Esophagus (tissue), 2 donors: ENCODE results near the gene LSMEM2. TPM values are rescaled to one million over a fixed set of nuclear protein-coding genes. Genes with fewer than 3 reads are reported as not detected.
"Not testable (repeated sequence)": the region's sequence is repeated elsewhere in the genome, so short reads cannot be mapped to it uniquely, and the experiment has no call there.

Experiments used
- H3K27ac ChIP-seq, 2 donors: one replicate each; pipeline ENCODE4 v1.5.1; 2013; ENCODE audit warnings: low read depth in 2 of 2, mild to moderate bottlenecking in 2 of 2, inconsistent platforms in 1 of 2, low read length in 1 of 2, moderate library complexity in 1 of 2
- H3K27me3 ChIP-seq, 2 donors: one replicate each; pipeline ENCODE4 v1.6.1; 2013; ENCODE audit warnings: low read length in 2 of 2, control low read depth in 1 of 2, mild to moderate bottlenecking in 1 of 2; ENCODE audit not compliant: insufficient read depth in 2 of 2, control insufficient read depth in 1 of 2
- H3K36me3 ChIP-seq, 2 donors: one replicate each; pipeline ENCODE4 v1.6.1; 2013; ENCODE audit warnings: low read length in 1 of 2; ENCODE audit not compliant: control insufficient read depth in 2 of 2, insufficient read depth in 2 of 2
- H3K4me1 ChIP-seq, 2 donors: one replicate each; pipeline ENCODE4 v1.6.1; 2013; ENCODE audit warnings: low read length in 1 of 2; ENCODE audit not compliant: control insufficient read depth in 2 of 2, insufficient read depth in 2 of 2
- H3K4me3 ChIP-seq, 2 donors: one replicate each; pipeline ENCODE4 v1.5.1; 2013; ENCODE audit warnings: low read length in 2 of 2, mild to moderate bottlenecking in 2 of 2, low read depth in 1 of 2, moderate library complexity in 1 of 2
- H3K9me3 ChIP-seq, 2 donors: one replicate each; pipeline ENCODE4 v1.6.1; 2013; ENCODE audit warnings: mild to moderate bottlenecking in 2 of 2, low read depth in 1 of 2, low read length in 1 of 2, moderate library complexity in 1 of 2; ENCODE audit not compliant: control insufficient read depth in 2 of 2, insufficient read depth in 1 of 2
- WGBS, 2 donors: extraction: QIAGEN DNeasy Blood & Tissue Kit; methylation state at CpG; one replicate each; pipeline ENCODE4 v1.1.7; 2013; 5-methylcytosine and 5-hydroxymethylcytosine counted together
- polyA plus RNA-seq, 2 donors: library from polyadenylated mRNA; stranded (reverse); fragments of 200-250 nt; gene quantifications; one replicate each; pipeline ENCODE4 v1.2.3, GENCODE V29; 2013
- donor health status: healthy with polysubstance abuse.
- donor health status: Bipolar disorder and iron deficiency.

LSMEM2 gene
- polyA plus RNA-seq, 2 donors: 0.07 to 0.16 TPM

- WGBS, 2 donors: 94 to 97% methylated on average over 4 of the region's 4 CpGs
- H3K4me3 ChIP-seq, H3K9me3 ChIP-seq, H3K36me3 ChIP-seq, H3K27ac ChIP-seq, H3K27me3 ChIP-seq: not testable (repeated sequence)
- peaks cover 0 to 15% of the 10 kb centered on the region in 2 donors for H3K4me1 ChIP-seq
These were observed 16.7 kb upstream of the LSMEM2 start for GRCh38 chr3:50262200-50262599.

- no peaks in the 10 kb centered on the region for H3K9me3 ChIP-seq
- peaks cover under 1 to 17% of the 10 kb centered on the region in 2 donors for H3K4me1 ChIP-seq
- H3K4me3 ChIP-seq: no peak overlapping the region
- peak overlapping the region in 1 of 2 donors; percentile 5 for H3K27ac ChIP-seq
- H3K27me3 ChIP-seq: no peaks in the 10 kb centered on the region
- peaks cover 2 to 6% of the 10 kb centered on the region in 2 donors for H3K36me3 ChIP-seq
- WGBS, 2 donors: 85% methylated on average over 7 of the region's 7 CpGs
These were observed 16.1 kb upstream of the LSMEM2 start for GRCh38 chr3:50262778-50263177.

GRCh38 chr3:50263478-50264382, 15.2 kb upstream of the LSMEM2 start:
- Histone ChIP-seq H3K4me3 (no peak overlapping the region), H3K9me3 (no peaks in the 10 kb centered on the region), H3K4me1 (peaks cover 3 to 26% of the 10 kb centered on the region in 2 donors), H3K27ac (peak overlapping the region; percentile 69 to 84), H3K27me3 (no peaks in the 10 kb centered on the region), H3K36me3 (no peaks in the 10 kb centered on the region)
- 58 to 60% methylated on average over 6 of the region's 6 CpGs for WGBS, 2 donors

DNA sequence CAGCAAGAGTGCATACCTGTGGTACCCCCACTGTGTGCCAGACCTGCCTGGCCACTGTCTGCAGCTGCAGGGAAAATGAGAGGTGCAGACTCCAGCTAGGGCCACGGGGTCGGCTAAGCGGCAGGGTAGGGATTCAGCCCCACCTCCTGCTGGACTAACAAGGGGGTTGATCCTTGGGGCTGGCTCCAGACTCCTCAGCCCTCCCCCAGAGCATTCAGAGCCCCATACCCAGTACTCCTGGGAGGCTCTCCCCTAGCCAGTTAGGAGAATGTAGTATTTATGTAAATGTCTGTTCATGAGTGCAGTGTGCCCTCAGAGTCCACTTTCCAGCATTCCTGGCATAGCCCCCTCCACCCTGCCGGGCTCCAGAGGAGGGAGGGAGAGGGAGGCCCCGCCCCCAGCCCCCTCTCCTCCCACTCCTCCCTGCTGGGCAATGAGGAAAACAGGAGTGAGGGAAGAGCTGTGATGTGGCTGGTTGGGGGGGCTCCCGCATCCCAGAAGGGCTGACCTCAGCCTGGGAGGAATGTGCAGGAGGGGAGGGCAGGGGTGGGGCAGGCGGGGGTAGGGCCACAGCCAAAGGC, 14.4 kb upstream of the LSMEM2 start:
- Histone ChIP-seq H3K9me3 (no peaks in the 10 kb centered on the region), H3K4me3 (no peak overlapping the region), H3K4me1 (peaks cover 9 to 30% of the 10 kb centered on the region in 2 donors), H3K36me3 (no peaks in the 10 kb centered on the region), H3K27ac (peak overlapping the region; percentile 69 to 84), H3K27me3 (no peaks in the 10 kb centered on the region)
- WGBS, 2 donors: 26 to 35% methylated on average over 7 of the region's 7 CpGs

DNA sequence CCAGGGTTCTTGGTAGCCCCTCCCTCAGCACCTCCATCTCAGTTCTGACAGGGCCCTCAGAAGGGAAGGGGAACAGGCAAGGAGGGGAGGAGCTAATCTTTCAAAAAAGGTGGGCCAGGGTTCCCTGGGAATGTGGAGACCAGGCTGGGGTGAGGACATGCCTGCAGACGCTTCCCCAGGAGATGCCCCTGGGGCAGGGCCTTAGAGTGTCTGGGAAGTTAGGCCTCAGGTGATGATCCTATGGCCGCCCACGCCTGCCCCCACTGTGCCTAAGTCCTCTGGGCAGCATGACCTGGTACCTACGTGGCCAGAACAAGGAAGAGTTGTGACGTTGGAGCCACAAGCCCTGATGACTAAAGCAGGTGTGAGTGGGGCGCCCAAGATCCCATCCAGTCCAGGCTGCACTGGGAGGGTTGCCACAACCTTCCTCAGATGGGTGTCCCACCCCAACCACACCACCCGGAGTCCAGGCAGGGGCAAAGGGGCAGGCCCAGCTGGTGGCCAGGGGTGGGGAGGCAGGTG, 13.9 kb upstream of the LSMEM2 start:
- WGBS, 2 donors: 65 to 66% methylated on average over 7 of the region's 7 CpGs
- Histone ChIP-seq H3K27ac (peak overlapping the region; percentile 84 to 88), H3K9me3 (no peaks in the 10 kb centered on the region), H3K4me1 (peaks cover 12 to 32% of the 10 kb centered on the region in 2 donors), H3K27me3 (no peaks in the 10 kb centered on the region), H3K4me3 (no peak overlapping the region), H3K36me3 (no peaks in the 10 kb centered on the region)

DNA sequence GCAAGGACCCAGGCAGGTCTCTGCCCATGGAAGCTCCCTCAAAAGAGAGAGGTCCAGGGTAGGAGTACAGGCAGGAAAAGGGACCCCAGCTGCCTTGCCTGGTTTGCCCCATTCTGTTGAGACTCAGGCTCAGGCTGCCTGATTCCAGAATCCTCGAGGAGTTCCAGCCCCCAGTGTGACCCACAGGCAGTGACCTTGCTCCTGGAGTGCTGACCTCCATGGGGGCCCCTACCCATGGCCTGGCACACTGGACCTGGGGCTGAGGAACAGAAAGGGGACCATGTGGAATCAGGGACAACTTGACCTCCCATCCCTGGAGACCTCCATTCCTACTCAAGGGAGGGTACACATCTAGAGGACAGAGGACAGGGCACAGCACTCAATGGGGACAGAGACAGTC, 13.3 kb upstream of the LSMEM2 start:
- 57 to 67% methylated on average over 1 of the region's 1 CpG for WGBS, 2 donors
- Histone ChIP-seq H3K27ac (peak overlapping the region; percentile 84 to 88), H3K27me3 (no peaks in the 10 kb centered on the region), H3K36me3 (no peaks in the 10 kb centered on the region), H3K4me3 (no peak overlapping the region), H3K9me3 (no peaks in the 10 kb centered on the region), H3K4me1 (peaks cover 13 to 30% of the 10 kb centered on the region in 2 donors)

DNA sequence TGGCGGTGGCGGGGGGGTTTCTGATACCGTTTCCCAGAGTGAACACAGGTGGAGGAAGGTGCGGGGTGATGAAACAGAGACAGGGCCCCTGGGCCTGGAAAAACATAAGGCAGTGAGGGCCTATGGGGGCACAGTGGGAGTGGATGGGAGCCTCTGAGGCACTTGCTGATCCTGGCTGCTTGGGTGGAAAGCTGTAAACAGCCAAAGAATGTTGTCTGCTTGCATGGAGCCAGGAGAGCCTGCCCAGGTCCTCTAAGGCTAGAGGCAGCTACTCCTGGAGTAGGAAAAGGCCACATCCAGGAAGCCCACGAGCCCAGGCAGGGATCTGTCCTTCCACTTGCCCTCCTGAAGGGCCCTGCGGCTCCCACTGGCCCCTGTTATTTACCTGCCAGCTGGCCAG, 12.9 kb upstream of the LSMEM2 start:
- no peak overlapping the region for H3K4me3 ChIP-seq
- no peaks in the 10 kb centered on the region for H3K9me3 ChIP-seq
- peaks cover 13 to 33% of the 10 kb centered on the region in 2 donors for H3K4me1 ChIP-seq
- H3K27ac ChIP-seq: peak overlapping the region; percentile 84 to 88
- 77 to 81% methylated on average over 6 of the region's 6 CpGs for WGBS, 2 donors
- H3K36me3 ChIP-seq: no peaks in the 10 kb centered on the region
- no peaks in the 10 kb centered on the region for H3K27me3 ChIP-seq

GRCh38 chr3:50266836-50267235, 12.1 kb upstream of the LSMEM2 start:
- WGBS, 2 donors: 57 to 68% methylated on average over 7 of the region's 7 CpGs
- Histone ChIP-seq H3K27ac (peak overlapping the region; percentile 71 to 88), H3K36me3 (no peaks in the 10 kb centered on the region), H3K9me3 (no peaks in the 10 kb centered on the region), H3K4me1 (peaks cover 13 to 33% of the 10 kb centered on the region in 2 donors), H3K27me3 (no peaks in the 10 kb centered on the region), H3K4me3 (peak overlapping the region; percentile 26 to 28)

DNA sequence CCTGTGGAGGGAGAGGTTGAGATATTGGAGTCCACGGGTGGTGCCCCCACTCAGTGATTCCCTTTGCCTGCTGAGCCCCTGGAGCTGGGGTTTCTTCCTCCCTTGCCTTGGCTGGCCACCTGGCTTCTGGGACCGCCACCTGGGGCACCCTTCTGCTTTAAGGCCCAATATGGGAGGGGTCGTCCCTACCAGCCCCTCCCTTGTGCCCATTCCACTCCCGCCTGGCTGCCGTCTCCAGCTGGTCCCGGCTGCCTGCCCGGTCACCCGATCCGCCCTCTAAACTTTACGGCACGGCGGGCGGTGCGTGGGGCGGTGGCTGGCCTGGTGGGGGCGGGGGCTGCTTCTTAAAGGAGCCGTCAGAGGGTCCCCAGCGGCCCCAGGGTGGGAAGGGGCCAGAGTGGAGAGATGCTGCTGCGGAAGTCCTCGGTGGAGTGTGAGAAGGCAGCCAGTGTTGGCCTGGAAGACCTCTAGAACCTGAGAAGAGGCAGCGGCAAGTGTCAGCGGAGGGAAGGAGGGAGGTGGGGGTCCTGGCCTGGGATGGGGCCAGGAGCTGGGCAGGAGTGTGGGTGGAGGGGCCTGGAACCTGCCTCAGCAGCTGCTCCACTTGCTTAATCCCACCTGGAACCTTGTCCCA, 11.5 kb upstream of the LSMEM2 start:
- 5 to 12% methylated on average over 20 to 22 of the region's 22 CpGs for WGBS, 2 donors
- H3K4me1 ChIP-seq: peaks cover 13 to 33% of the 10 kb centered on the region in 2 donors

More for the DNA sequence above, 11.5 kb upstream of the LSMEM2 start:
- Histone ChIP-seq H3K27me3 (no peaks in the 10 kb centered on the region), H3K36me3 (no peaks in the 10 kb centered on the region), H3K9me3 (no peaks in the 10 kb centered on the region), H3K27ac (peak overlapping the region; percentile 71 to 88), H3K4me3 (peak overlapping the region; percentile 26 to 28)
